ENCODE data around the gene TSPAN14.

TSPAN14 gene

DNA sequence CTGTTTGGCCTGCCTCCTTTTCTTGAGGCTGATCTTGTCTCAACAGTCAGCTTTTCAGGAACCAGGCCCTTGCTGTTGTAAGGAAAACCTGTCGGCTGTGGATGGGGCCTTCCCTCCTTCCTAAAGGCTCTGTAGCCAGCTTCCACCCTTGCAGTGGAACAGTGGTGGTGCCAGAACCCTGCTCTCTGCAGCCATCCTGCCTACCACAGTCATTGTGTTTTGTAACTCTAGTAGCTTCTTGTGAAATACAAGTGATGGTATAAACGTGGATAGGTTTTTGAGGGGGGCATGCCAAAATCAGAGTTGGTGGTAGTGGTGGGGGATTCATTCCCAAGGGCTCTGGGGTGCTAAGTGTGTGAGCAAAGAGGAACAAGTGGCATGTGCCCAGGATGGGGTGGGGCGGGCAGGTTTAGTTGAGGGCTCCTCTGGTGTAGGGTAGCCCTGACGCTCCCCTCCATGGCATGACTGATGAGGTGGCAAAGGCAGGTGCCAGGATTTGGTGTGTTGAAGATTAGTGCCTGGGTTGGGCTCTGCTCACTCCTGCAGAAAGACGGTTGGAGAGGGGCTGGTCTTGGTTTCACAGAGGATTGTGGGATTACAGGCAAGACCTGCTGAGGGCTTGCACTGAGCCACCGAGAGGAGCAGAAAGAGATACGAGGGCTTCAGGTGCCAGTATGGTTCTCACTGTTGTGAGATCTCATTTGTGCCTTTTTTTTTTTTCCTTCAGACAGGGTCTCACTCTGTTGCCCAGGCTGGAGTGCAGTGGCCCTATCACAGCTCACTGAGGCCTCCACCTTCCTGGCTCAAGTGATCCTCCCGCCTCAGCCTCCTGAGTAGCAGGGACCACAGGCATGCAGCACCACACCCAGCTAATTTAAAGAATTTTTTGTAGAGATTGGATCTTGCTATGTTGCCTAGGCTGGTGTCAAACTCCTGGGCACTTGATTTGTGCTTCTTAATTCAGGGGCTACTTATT is 7.4 kb downstream of the TSPAN14 start:
- DNase-seq (ENCODE audit: low read depth in 1 of 2, low spot score in 1 of 2) = peak in 1 of 2 experiments; percentile 64
- Histone ChIP-seq H3K27ac (replicated peaks) (peak overlapping the region; percentile 40), H3K27me3 (ENCODE audit: insufficient read depth, poor library complexity, severe bottlenecking) (no peaks in the 10 kb centered on the region), H3K4me3 (replicated peaks; ENCODE audit: insufficient read depth, low read length) (no peak overlapping the region)
- TF ChIP-seq SPI1 (IDR thresholded peaks at IDR 0.05; ENCODE audit: borderline replicate concordance, low read depth) = no peak

- H3K27ac ChIP-seq (replicated peaks) = no peak overlapping the region
These were observed 8.3 kb downstream of the TSPAN14 start for GRCh38 chr10:80462299-80462980.

GRCh38 chr10:80462981-80463741 is 9.1 kb downstream of the TSPAN14 start:
- Histone ChIP-seq H3K27ac (replicated peaks) (no peak overlapping the region), H3K27me3 (ENCODE audit: insufficient read depth, poor library complexity, severe bottlenecking) (no peaks in the 10 kb centered on the region), H3K4me3 (replicated peaks; ENCODE audit: insufficient read depth, low read length) (no peak overlapping the region)
- DNase-seq (ENCODE audit: low read depth in 1 of 2, low spot score in 1 of 2) = no peak
- TF ChIP-seq SPI1 (IDR thresholded peaks at IDR 0.05; ENCODE audit: borderline replicate concordance, low read depth) = peak; percentile 68
- TF ChIP-seq CTCF (IDR thresholded peaks at IDR 0.05; ENCODE audit: insufficient read depth, low read length) = no peak

More at GRCh38 chr10:80462299-80462980, 8.3 kb downstream of the TSPAN14 start:
- TF ChIP-seq REST (IDR thresholded peaks at IDR 0.05; ENCODE audit: insufficient replicate concordance, low read depth) = no peak
- TF ChIP-seq GABPA (IDR thresholded peaks at IDR 0.05; ENCODE audit: low read depth) = no peak
- TF ChIP-seq POLR2AphosphoS5 (IDR thresholded peaks at IDR 0.05; ENCODE audit: low read depth) = no peak
- TF ChIP-seq SPI1 (IDR thresholded peaks at IDR 0.05; ENCODE audit: borderline replicate concordance, low read depth) = no peak
- no peak for TF ChIP-seq CTCF (IDR thresholded peaks at IDR 0.05; ENCODE audit: insufficient read depth, low read length)
- Histone ChIP-seq H3K27me3 (ENCODE audit: insufficient read depth, poor library complexity, severe bottlenecking) (no peaks in the 10 kb centered on the region), H3K4me3 (replicated peaks; ENCODE audit: insufficient read depth, low read length) (no peak overlapping the region)
- no peak for DNase-seq (ENCODE audit: low read depth in 1 of 2, low spot score in 1 of 2)

GRCh38 chr10:80463868-80464267 is 9.8 kb downstream of the TSPAN14 start:
- DNase-seq (ENCODE audit: low read depth in 1 of 2, low spot score in 1 of 2) = no peak
- TF ChIP-seq POLR2AphosphoS5 (IDR thresholded peaks at IDR 0.05; ENCODE audit: low read depth) (no peak), CTCF (IDR thresholded peaks at IDR 0.05; ENCODE audit: insufficient read depth, low read length) (no peak), GABPA (IDR thresholded peaks at IDR 0.05; ENCODE audit: low read depth) (no peak), REST (IDR thresholded peaks at IDR 0.05; ENCODE audit: insufficient replicate concordance, low read depth) (no peak), SPI1 (IDR thresholded peaks at IDR 0.05; ENCODE audit: borderline replicate concordance, low read depth) (no peak)
- H3K27me3 ChIP-seq (ENCODE audit: insufficient read depth, poor library complexity, severe bottlenecking) = no peaks in the 10 kb centered on the region
- H3K4me3 ChIP-seq (replicated peaks; ENCODE audit: insufficient read depth, low read length) = no peak overlapping the region
- H3K27ac ChIP-seq (replicated peaks) = peak overlapping the region; percentile 38; the same call in 1 of the 2 replicates

All from HL-60 (cell line).